SJSA1 (cell line): Measurements from ENCODE around the gene NREP. TPM values are rescaled to one million over a fixed set of nuclear protein-coding genes. Genes with fewer than 3 reads are reported as not detected.

Experiments
- DNase-seq, 2 experiments: peaks; one replicate each; pipeline ENCODE4 v3.0.0-alpha.2; 2015 to 2020; ENCODE audit warnings: low spot score in 2 of 2, low read depth in 1 of 2
- H3K27ac ChIP-seq: fragments of 250-450 bp; sonication (Bioruptor Pico); 2 replicates; pipeline ENCODE4 v1.5.1; 2020; ENCODE audit warnings: mild to moderate bottlenecking, moderate library complexity
- H3K27me3 ChIP-seq: fragments of 250-450 bp; sonication (Bioruptor Pico); replicated peaks from 2 replicates; pipeline ENCODE4 v1.5.1; 2020; ENCODE audit warnings: mild to moderate bottlenecking, moderate library complexity
- H3K36me3 ChIP-seq: fragments of 250-450 bp; sonication (Bioruptor Pico); 2 replicates; pipeline ENCODE4 v1.5.1; 2020; ENCODE audit warnings: mild to moderate bottlenecking
- H3K4me1 ChIP-seq: fragments of 250-450 bp; sonication (Bioruptor Pico); replicated peaks from 2 replicates; pipeline ENCODE4 v1.6.1; 2021; ENCODE audit warnings: mild to moderate bottlenecking
- H3K4me3 ChIP-seq: fragments of 250-450 bp; sonication (Bioruptor Pico); 2 replicates; pipeline ENCODE4 v1.5.1; 2020; ENCODE audit warnings: mild to moderate bottlenecking
- H3K9me3 ChIP-seq: fragments of 250-450 bp; sonication (Bioruptor Pico); replicated peaks from 2 replicates; pipeline ENCODE4 v1.5.1; 2020; ENCODE audit warnings: mild to moderate bottlenecking
- total RNA-seq: library from RNA; depleted of rRNA; stranded (reverse); fragments of >200 nt; shearing (Covaris generic); gene quantifications from 2 replicates; pipeline ENCODE4 v1.2.3, GENCODE V29; 2014; rRNA removed

Gene NREP, protein sequence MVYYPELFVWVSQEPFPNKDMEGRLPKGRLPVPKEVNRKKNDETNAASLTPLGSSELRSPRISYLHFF
- 51.5 and 69.3 TPM in 2 replicates for total RNA-seq

DNA sequence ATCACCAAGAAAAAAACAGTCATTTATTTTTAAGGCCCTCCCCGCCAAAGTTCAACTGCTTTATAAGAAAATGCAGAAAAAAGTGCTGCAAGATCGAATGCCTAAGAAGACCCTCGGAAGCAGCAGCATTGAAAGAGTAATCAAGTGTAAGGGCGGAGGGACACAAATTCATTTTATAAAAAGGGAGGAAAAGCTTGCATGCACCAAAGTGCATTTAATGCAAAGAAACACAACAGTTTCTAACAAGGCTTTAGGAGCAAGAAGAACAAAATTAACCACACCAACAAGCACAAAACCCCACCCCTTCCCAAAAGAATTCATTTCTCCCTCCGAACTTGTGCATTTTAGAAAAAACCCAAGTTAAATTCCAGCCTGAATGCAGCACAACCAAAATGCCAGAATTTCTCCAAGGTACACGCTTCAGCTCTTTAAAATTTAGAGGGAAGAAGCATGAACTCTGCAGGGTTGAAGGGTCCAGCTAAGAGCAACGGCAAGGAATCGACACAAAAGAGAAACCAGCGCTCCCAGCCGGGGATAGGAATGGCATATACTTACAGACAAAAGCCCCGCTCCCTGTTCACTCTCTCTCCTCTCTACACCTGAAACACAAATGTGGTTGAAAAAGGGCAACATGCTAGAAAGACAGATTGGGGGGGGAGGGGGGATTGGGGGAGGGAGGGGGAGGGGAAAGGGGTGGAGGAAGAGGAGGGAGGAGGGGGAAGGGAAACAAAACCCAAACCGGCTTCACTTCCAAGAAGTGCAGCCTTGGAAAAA, at the start of gene NREP:
Gene NREP, minus strand, starts transcription at position 614 of the 774 bp plus-strand sequence. CDS start 1,422 bp downstream, outside the sequence.
- no peak for DNase-seq
- Histone ChIP-seq H3K27me3 (no peaks in the 10 kb centered on the region), H3K9me3 (no peaks in the 10 kb centered on the region), H3K4me3 (peak within 1 kb of the TSS; percentile 71), H3K36me3 (peaks cover 17% of the 10 kb centered on the region), H3K27ac (peak within 1 kb of the TSS; percentile 79), H3K4me1 (peaks cover 14% of the 10 kb centered on the region)

DNA sequence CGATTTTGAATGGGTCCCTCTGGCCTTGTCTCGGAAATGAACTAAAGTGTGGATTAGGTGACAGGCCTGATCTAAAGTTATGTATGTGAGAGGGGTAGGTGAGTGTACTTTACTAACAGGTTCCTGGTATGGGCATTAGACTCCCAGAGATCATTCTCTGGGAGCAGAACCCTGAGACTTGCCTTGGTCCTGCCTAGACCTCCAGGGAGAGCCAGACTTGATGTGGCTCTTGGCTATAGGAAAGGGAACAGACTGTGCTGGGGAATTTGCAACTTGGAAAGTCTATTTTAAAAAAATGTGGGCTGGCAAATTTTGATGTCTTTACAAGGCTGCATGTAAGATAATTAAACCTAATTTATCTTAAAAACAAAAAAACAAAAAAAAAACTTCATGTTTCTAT, 49.8 kb upstream of the NREP start:
- no peaks in the 10 kb centered on the region for H3K27me3 ChIP-seq
- no peak for DNase-seq
- no peaks in the 10 kb centered on the region for H3K4me1 ChIP-seq
- no peak overlapping the region for H3K4me3 ChIP-seq
- no peaks in the 10 kb centered on the region for H3K36me3 ChIP-seq
- no peaks in the 10 kb centered on the region; the same call in 1 of the 2 replicates for H3K9me3 ChIP-seq
- H3K27ac ChIP-seq: no peak overlapping the region

DNA sequence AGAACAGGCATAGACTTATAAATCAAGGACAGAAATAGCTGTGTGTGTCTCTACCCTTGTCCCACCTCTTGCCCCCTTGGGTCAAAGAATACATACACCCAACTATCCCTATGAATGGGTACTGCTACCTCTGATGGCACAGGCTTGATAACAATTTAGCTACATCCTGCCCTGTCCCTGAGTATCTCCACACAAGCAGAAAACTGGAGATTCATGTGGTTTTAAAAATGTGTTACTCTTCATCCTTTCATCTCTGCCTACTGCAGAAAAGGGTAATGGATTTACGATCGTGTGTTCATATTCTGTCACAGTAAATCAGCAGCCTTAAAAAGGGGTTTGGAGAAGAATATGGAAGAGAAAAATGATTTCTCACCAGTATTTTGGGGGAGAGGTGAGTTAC, 49.2 kb upstream of the NREP start:
- Histone ChIP-seq H3K27ac (no peak overlapping the region), H3K27me3 (no peaks in the 10 kb centered on the region), H3K4me3 (no peak overlapping the region), H3K36me3 (no peaks in the 10 kb centered on the region), H3K9me3 (no peaks in the 10 kb centered on the region; the same call in 1 of the 2 replicates), H3K4me1 (no peaks in the 10 kb centered on the region)
- DNase-seq: no peak

DNA sequence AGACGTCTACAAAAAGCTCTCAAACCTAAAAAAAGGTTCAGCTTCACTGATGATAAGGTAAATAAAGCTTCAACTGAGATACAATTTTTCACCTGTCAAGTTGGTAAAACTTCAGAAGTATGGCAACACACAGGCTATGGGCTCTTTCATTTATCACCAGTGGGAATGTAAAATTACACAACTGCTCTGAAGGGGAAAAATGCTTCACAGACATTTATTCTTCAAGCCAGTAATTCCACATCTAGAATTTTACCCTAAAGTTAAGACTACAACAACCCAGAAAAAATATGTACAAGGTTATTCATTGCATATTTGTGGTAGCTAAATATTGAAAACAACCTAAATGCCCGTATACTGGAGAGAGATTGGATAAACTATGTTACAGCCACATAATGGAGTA, 48.1 kb upstream of the NREP start:
- no peaks in the 10 kb centered on the region for H3K4me1 ChIP-seq
- no peaks in the 10 kb centered on the region for H3K27me3 ChIP-seq
- H3K4me3 ChIP-seq: no peak overlapping the region
- DNase-seq: no peak
- no peaks in the 10 kb centered on the region; the same call in 1 of the 2 replicates for H3K9me3 ChIP-seq
- no peaks in the 10 kb centered on the region for H3K36me3 ChIP-seq
- H3K27ac ChIP-seq: no peak overlapping the region

DNA sequence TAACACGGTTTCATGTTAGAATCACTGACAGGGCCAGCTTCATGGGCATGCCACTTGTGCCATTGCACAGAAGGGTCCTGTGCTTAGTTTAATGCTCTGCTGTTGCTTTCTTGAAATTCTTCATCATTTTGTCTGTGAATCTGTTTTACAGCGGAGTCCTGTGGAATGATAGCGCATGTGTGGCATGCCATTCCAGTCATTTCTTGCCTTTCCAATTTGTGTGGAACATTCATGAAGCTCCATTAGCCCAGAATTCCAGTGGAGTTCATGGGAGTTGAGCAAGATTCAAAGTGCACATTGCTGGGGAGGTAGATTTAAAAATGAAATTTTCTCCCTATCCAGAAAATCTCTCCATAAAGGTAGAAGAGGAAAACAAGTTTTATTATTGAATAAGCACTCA, 43.4 kb upstream of the NREP start:
- DNase-seq: no peak
- Histone ChIP-seq H3K4me1 (no peaks in the 10 kb centered on the region), H3K27ac (no peak overlapping the region), H3K4me3 (no peak overlapping the region), H3K36me3 (no peaks in the 10 kb centered on the region), H3K27me3 (no peaks in the 10 kb centered on the region), H3K9me3 (no peaks in the 10 kb centered on the region)

DNA sequence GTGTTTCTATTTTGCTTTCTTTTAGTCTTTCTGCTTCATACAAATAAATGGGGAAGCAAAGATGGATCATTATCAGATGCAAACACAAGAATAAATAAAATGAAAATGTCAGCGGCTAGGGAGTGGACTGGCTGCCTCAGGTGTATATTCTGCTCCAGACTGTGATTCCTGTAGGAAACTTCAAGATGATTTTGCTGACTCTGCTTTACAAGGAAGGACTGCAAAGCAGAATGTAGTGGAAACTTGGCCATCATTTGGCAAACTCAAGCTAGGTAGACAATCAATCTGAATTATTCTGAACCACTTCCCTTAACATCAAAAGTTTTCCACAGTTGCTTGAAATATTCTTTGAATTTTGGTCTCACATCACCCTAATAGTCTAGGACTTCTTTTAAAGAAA, 38.1 kb upstream of the NREP start:
- no peak for DNase-seq
- H3K4me3 ChIP-seq: no peak overlapping the region
- no peak overlapping the region for H3K27ac ChIP-seq
- H3K9me3 ChIP-seq: no peaks in the 10 kb centered on the region
- no peaks in the 10 kb centered on the region for H3K27me3 ChIP-seq
- no peaks in the 10 kb centered on the region for H3K36me3 ChIP-seq
- no peaks in the 10 kb centered on the region for H3K4me1 ChIP-seq

DNA sequence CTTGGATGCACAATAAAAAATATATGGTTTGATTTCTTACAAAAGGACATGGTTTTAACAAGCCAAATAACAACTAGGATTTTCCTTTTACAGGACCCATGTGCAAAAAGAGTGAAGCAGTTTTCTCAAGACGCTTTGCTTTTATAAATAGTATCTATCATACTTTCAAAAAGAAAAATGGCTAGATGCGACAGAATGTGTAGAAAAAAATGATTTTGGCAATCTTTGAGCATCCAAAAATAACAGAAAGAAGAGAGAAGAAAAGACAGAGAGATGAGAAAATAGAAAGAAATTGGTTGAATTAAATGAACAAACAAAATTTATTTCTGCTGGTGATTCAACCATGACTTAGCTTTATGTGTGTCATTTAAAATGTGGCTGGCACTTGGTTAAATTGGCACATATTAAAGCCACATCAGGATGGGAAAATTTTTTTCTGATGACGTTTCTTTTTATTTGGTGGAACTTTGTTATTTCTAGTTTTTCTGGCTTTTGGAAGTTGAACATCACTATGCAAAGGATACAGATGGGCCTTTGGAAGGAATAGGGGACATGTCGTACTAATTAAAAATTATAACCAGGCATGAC, 35.6 kb upstream of the NREP start:
- Histone ChIP-seq H3K27ac (no peak overlapping the region), H3K36me3 (no peaks in the 10 kb centered on the region), H3K9me3 (no peaks in the 10 kb centered on the region), H3K27me3 (no peaks in the 10 kb centered on the region), H3K4me3 (no peak overlapping the region), H3K4me1 (no peaks in the 10 kb centered on the region)
- no peak for DNase-seq

DNA sequence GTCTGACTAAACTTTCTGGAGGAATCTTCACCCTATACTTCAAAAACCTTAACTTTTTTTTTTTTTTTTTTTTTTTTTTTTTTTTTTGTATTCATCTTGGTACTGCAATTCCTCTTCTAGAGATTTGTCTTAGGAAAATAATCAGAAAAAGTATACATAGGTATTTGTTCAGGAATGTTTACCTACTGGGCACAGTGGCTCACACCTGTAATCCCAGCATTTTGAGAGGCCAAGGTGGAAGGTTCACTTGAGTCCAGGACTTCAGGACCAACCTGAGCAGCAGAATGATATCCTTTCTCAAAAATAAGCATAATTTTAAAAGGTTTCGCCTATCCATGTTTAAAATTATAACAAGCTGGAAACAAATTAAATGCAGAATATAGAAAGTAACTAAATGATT, 33.3 kb upstream of the NREP start:
- no peaks in the 10 kb centered on the region for H3K27me3 ChIP-seq
- DNase-seq: no peak
- H3K36me3 ChIP-seq: no peaks in the 10 kb centered on the region
- no peaks in the 10 kb centered on the region; the same call in 1 of the 2 replicates for H3K4me1 ChIP-seq
- no peaks in the 10 kb centered on the region for H3K9me3 ChIP-seq
- H3K27ac ChIP-seq: no peak overlapping the region
- H3K4me3 ChIP-seq: no peak overlapping the region

DNA sequence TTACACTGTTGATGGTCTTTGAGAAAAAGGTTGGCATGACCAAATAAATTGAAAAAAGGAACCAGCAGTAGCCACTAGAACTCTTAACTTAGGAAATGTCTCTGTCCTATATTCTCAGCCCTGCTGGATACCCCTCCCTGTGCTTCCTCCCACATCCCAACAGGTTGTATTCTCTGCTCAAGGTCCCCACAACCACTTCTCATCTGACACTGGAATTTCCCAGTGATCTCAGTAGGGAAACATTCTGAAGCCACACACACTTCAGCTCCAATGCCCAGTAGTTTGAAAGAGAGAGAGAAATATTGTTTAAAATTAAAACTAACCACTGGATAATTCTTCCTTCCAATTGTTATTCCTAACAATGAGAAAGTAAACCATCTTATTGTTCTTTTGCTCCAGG, 30.0 kb upstream of the NREP start:
- Histone ChIP-seq H3K27me3 (no peaks in the 10 kb centered on the region), H3K9me3 (no peaks in the 10 kb centered on the region), H3K4me1 (no peaks in the 10 kb centered on the region; the same call in 1 of the 2 replicates), H3K27ac (no peak overlapping the region), H3K36me3 (no peaks in the 10 kb centered on the region), H3K4me3 (no peak overlapping the region)
- peak in 1 of 2 experiments; percentile 23 for DNase-seq

DNA sequence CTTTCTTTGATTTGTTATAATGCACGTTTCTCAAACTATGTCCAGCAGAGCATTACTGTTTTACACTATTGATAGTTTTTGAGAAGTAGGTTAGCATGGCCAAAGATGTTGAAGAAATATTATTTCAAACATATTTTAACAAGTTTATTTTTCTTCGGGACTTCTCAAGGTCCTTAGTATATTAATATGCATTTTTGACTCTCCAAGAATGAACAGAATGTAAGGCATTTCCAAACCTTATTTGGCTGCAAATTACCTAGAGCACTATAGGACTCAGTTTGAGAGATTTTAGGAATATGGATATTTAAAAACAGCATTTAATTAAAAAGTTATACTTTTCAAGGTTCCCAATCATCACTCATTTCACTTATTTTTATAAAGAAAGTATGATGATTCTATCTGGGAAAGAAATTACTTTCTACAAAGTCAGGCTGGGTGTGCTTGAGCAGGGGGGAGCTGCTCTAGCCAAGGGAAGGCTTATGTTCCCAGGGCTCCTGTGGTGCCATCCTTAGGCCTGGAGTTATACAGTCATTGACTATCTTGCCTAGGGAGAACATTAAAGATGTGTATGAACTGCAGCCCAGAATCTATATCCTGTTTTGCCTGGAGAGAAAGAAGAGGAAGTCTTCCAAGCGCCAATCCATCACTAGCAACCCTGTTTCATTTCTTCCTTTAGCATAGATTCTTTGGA, 27.6 kb upstream of the NREP start:
- Histone ChIP-seq H3K36me3 (no peaks in the 10 kb centered on the region), H3K27ac (no peak overlapping the region), H3K27me3 (no peaks in the 10 kb centered on the region), H3K4me3 (no peak overlapping the region), H3K4me1 (no peaks in the 10 kb centered on the region; the same call in 1 of the 2 replicates), H3K9me3 (no peaks in the 10 kb centered on the region)
- no peak for DNase-seq

DNA sequence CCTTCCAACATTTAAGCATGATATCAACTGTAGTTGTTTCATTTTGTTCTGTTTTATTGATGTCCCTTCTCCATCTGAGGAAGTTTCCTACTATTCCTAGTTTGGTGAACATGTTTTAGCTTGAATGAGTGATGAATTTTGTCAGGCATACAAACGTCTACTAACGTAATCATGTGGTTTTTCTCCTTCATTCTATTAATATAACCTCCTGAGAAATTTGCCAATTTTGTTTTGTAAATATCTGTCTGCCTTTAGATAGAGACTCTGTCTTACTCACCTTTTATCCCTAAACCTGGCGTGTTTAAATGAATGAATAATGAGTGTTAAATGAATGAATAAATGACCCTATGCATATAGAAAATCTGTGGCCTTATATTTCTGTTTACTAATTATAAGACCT, 26.5 kb upstream of the NREP start:
- H3K27me3 ChIP-seq: no peaks in the 10 kb centered on the region
- H3K4me1 ChIP-seq: no peaks in the 10 kb centered on the region; the same call in 1 of the 2 replicates
- H3K4me3 ChIP-seq: no peak overlapping the region
- no peak for DNase-seq
- no peaks in the 10 kb centered on the region for H3K9me3 ChIP-seq
- no peaks in the 10 kb centered on the region for H3K36me3 ChIP-seq
- H3K27ac ChIP-seq: no peak overlapping the region

DNA sequence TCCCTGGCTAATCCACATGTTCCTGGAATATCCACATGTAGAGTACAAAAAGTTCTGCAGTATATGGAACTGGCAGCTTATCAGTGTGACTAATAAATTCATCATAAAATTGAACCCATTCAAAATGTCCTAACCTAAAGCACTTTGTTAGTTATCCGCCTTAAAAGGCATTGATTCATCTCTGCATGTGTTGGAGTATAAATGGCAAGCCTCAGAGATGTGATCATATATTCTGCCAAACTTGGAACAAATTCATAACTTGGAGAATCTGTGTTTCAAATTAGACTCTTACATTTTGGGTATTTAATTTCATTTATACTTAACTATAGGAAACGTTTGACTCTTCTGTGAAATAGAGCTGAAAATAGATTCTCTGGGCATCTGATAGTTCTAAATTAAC, 25.2 kb upstream of the NREP start:
- Histone ChIP-seq H3K36me3 (no peaks in the 10 kb centered on the region), H3K4me1 (peaks cover 2% of the 10 kb centered on the region; the same call in 1 of the 2 replicates), H3K27me3 (no peaks in the 10 kb centered on the region), H3K4me3 (no peak overlapping the region), H3K9me3 (no peaks in the 10 kb centered on the region), H3K27ac (no peak overlapping the region)
- no peak for DNase-seq

DNA sequence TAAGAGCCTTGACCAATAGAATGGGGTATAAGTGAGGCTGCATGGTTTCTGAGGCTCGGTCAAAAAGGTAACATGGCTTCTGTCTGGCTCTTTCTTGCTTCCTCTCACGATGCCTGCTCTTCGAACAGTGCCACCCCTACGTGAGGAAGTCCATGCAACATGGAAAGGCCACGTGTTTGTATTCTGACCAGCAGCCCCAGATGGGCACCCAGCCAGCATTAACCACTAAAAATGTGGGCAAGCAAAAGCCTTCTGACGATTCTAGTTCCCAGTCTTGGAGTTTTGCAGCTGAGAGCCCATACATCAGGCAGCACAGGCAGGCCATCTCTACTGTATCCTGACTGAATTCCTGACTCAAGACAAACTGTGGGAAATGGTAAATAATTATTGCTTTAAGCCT, 24.2 kb upstream of the NREP start:
- Histone ChIP-seq H3K36me3 (no peaks in the 10 kb centered on the region), H3K27ac (no peak overlapping the region), H3K4me3 (no peak overlapping the region), H3K27me3 (no peaks in the 10 kb centered on the region), H3K9me3 (no peaks in the 10 kb centered on the region), H3K4me1 (0 out of 2 replicates have a peak, but pooled peaks cover 5% of the 10 kb centered on the region)
- DNase-seq: peak in 1 of 2 experiments; percentile 51

DNA sequence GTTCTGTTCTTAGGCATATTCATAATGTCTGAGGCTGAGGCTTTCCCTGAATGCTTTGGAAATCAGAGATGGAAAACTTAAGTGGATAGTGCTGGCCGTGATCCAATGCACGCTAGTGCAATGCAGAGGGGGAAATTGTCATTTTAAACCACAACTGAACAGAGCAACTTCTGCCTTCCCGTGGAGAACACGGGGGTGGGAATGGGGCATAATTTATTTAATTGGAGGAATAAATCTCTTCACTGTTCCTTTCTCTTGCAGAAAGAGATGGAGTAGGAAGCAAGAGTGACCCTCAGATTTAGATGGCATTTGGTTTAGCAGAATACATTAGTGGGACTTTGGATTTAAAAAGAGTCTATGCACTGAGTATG, 22.9 kb upstream of the NREP start:
- DNase-seq: no peak
- Histone ChIP-seq H3K27me3 (no peaks in the 10 kb centered on the region), H3K36me3 (no peaks in the 10 kb centered on the region), H3K9me3 (no peaks in the 10 kb centered on the region), H3K4me1 (peaks cover 9% of the 10 kb centered on the region; the same call in 1 of the 2 replicates), H3K27ac (no peak overlapping the region), H3K4me3 (no peak overlapping the region)
